ENCODE measurements around the gene DNPEP.

The DNPEP gene

GRCh38 chr2:219387306-219388120, at the start of gene DNPEP:
DNPEP (minus strand) TSS chr2:219387912; CDS start chr2:219387794, 118 bp downstream.
- DNase-seq: peak; percentile 96 to 97

- DNase-seq: no peak
Measured at GRCh38 chr2:219437141-219437540, 49.4 kb upstream of the DNPEP start.

- DNase-seq: no peak
Measured at GRCh38 chr2:219436491-219436890, 48.8 kb upstream of the DNPEP start.

GRCh38 chr2:219435701-219436100, 48.0 kb upstream of the DNPEP start:
- DNase-seq: no peak

GRCh38 chr2:219434718-219435525, 47.2 kb upstream of the DNPEP start, which contains the start of gene SPEG:
SPEG (plus strand) TSS chr2:219434843; CDS start chr2:219434978, 135 bp downstream.
- no peak for DNase-seq

- no peak for DNase-seq
Measured at GRCh38 chr2:219434468-219434717, 46.7 kb upstream of the DNPEP start.

GRCh38 chr2:219433666-219434467, 46.2 kb upstream of the DNPEP start:
- peak in 1 of 2 donors; percentile 24 for DNase-seq

GRCh38 chr2:219430633-219431615, 43.2 kb upstream of the DNPEP start:
- no peak for DNase-seq

GRCh38 chr2:219429958-219430606, 42.4 kb upstream of the DNPEP start:
- no peak for DNase-seq

GRCh38 chr2:219428469-219428868, 40.8 kb upstream of the DNPEP start:
- DNase-seq: no peak

GRCh38 chr2:219426534-219427136, 38.9 kb upstream of the DNPEP start:
- DNase-seq: no peak

GRCh38 chr2:219426068-219426443, 38.3 kb upstream of the DNPEP start:
- DNase-seq: no peak

GRCh38 chr2:219425238-219426067, 37.7 kb upstream of the DNPEP start:
- no peak for DNase-seq

GRCh38 chr2:219423652-219424377, 36.1 kb upstream of the DNPEP start:
- no peak for DNase-seq

- DNase-seq: no peak
Measured at GRCh38 chr2:219422952-219423534, 35.3 kb upstream of the DNPEP start.

- no peak for DNase-seq
Measured at GRCh38 chr2:219421323-219421722, 33.6 kb upstream of the DNPEP start.

- DNase-seq: no peak
Measured at GRCh38 chr2:219420687-219421086, 33.0 kb upstream of the DNPEP start.

GRCh38 chr2:219419331-219420197, 31.9 kb upstream of the DNPEP start:
- no peak for DNase-seq
